NCI-H2196 (cell line): ENCODE results near the gene GMDS.

Experiments used
- DNase-seq: peaks from one replicate; lab custom pipeline; 2025; ENCODE audit not compliant: unreplicated experiment; lab: John Stamatoyannopoulos, UW

The GMDS gene

GRCh38 chr6:1599469-1599868 lies 645.9 kb downstream of the GMDS start:
- DNase-seq, result no peak

- DNase-seq, result no peak
Observed at GRCh38 chr6:1598886-1599285, 646.5 kb downstream of the GMDS start.

- no peak for DNase-seq
Observed at GRCh38 chr6:1598433-1598832, 647.0 kb downstream of the GMDS start.

- no peak for DNase-seq
Observed at GRCh38 chr6:1597924-1598323, 647.5 kb downstream of the GMDS start.

- no peak for DNase-seq
Observed at GRCh38 chr6:1597121-1597744, 648.2 kb downstream of the GMDS start.

- peak; percentile 62 for DNase-seq
Observed at GRCh38 chr6:1596088-1596852, 649.1 kb downstream of the GMDS start.

- no peak for DNase-seq
Observed at GRCh38 chr6:1595271-1596087, 649.9 kb downstream of the GMDS start.

- DNase-seq, result no peak
Observed at GRCh38 chr6:1594445-1595200, 650.8 kb downstream of the GMDS start.

GRCh38 chr6:1593958-1594314 lies 651.5 kb downstream of the GMDS start:
- DNase-seq, result no peak

GRCh38 chr6:1593286-1593957 lies 652.0 kb downstream of the GMDS start:
- no peak for DNase-seq

- no peak for DNase-seq
Observed at GRCh38 chr6:1592852-1593251, 652.6 kb downstream of the GMDS start.

GRCh38 chr6:1591926-1592325 lies 653.5 kb downstream of the GMDS start:
- DNase-seq, result no peak

GRCh38 chr6:1591243-1591642 lies 654.2 kb downstream of the GMDS start:
- no peak for DNase-seq

- no peak for DNase-seq
Observed at GRCh38 chr6:1590580-1590979, 654.8 kb downstream of the GMDS start.

GRCh38 chr6:1589208-1589607 lies 656.2 kb downstream of the GMDS start:
- no peak for DNase-seq

GRCh38 chr6:1587977-1588376 lies 657.4 kb downstream of the GMDS start:
- DNase-seq, result no peak

- no peak for DNase-seq
Observed at GRCh38 chr6:1587546-1587945, 657.9 kb downstream of the GMDS start.

- no peak for DNase-seq
Observed at GRCh38 chr6:1586861-1587450, 658.4 kb downstream of the GMDS start.

GRCh38 chr6:1586256-1586655 lies 659.1 kb downstream of the GMDS start:
- no peak for DNase-seq

GRCh38 chr6:1585669-1586049 lies 659.7 kb downstream of the GMDS start:
- DNase-seq, result no peak
